Stimulated activated CD8-positive, alpha-beta memory T cell treated with anti-CD3 and anti-CD28 coated beads, Interleukin-4, amount 100 ng/mL, for 48 hours (primary cell): Measurements from ENCODE around the gene KDM6A.
"Not testable (repeated sequence)": the region's sequence is repeated elsewhere in the genome, so short reads cannot be mapped to it uniquely, and the experiment has no call there.

ENCODE experiments used
- DNase-seq: peaks from one replicate; pipeline ENCODE4 v3.0.0-alpha.2; 2020

The KDM6A gene

GRCh38 chrX:44931441-44931973 is 58.5 kb downstream of the KDM6A start:
- DNase-seq: no peak

GRCh38 chrX:44935172-44935571 is 62.2 kb downstream of the KDM6A start:
- no peak for DNase-seq

GRCh38 chrX:44935640-44936039 is 62.7 kb downstream of the KDM6A start:
- no peak for DNase-seq

- no peak for DNase-seq
Observed at GRCh38 chrX:44937606-44938005, 64.6 kb downstream of the KDM6A start.

- DNase-seq: no peak
Observed at GRCh38 chrX:44938111-44938510, 65.1 kb downstream of the KDM6A start.

GRCh38 chrX:44940541-44940940 is 67.6 kb downstream of the KDM6A start:
- not testable (repeated sequence) for DNase-seq

GRCh38 chrX:44943007-44943406 is 70.0 kb downstream of the KDM6A start:
- DNase-seq: no peak

- no peak for DNase-seq
Observed at GRCh38 chrX:44944894-44945293, 71.9 kb downstream of the KDM6A start.

GRCh38 chrX:44945736-44946135 is 72.7 kb downstream of the KDM6A start:
- no peak for DNase-seq

GRCh38 chrX:44946771-44947170 is 73.8 kb downstream of the KDM6A start:
- no peak for DNase-seq

GRCh38 chrX:44947995-44948394 is 75.0 kb downstream of the KDM6A start:
- DNase-seq: no peak

GRCh38 chrX:44948406-44948805 is 75.4 kb downstream of the KDM6A start:
- DNase-seq: no peak

GRCh38 chrX:44949125-44949524 is 76.1 kb downstream of the KDM6A start:
- DNase-seq: no peak

- DNase-seq: not testable (repeated sequence)
Observed at GRCh38 chrX:44950471-44951366, 77.7 kb downstream of the KDM6A start.

- no peak for DNase-seq
Observed at GRCh38 chrX:44951572-44952067, 78.6 kb downstream of the KDM6A start.

GRCh38 chrX:44952329-44953027 is 79.5 kb downstream of the KDM6A start:
- DNase-seq: no peak

- no peak for DNase-seq
Observed at GRCh38 chrX:44953734-44954502, 80.9 kb downstream of the KDM6A start.

- no peak for DNase-seq
Observed at GRCh38 chrX:44954562-44954961, 81.6 kb downstream of the KDM6A start.

- DNase-seq: no peak
Observed at GRCh38 chrX:44957848-44958247, 84.9 kb downstream of the KDM6A start.

GRCh38 chrX:44958480-44958879 is 85.5 kb downstream of the KDM6A start:
- DNase-seq: no peak

GRCh38 chrX:44961817-44962607 is 89.0 kb downstream of the KDM6A start:
- DNase-seq: no peak

GRCh38 chrX:44962944-44963343 is 90.0 kb downstream of the KDM6A start:
- no peak for DNase-seq
